Activated CD4-positive, alpha-beta T cell treated with anti-CD3 and anti-CD28 coated beads for 48 hours (primary cell): ENCODE data around the gene SRGAP2C.
A peak's percentile ranks its signal among the peaks of the same experiment; 100 is the strongest.
"Not testable (repeated sequence)": the region's sequence is repeated elsewhere in the genome, so short reads cannot be mapped to it uniquely, and the experiment has no call there.

Source experiments
- DNase-seq: peaks from one replicate; pipeline ENCODE4 v3.0.0-alpha.2; 2020

Gene SRGAP2C

DNA sequence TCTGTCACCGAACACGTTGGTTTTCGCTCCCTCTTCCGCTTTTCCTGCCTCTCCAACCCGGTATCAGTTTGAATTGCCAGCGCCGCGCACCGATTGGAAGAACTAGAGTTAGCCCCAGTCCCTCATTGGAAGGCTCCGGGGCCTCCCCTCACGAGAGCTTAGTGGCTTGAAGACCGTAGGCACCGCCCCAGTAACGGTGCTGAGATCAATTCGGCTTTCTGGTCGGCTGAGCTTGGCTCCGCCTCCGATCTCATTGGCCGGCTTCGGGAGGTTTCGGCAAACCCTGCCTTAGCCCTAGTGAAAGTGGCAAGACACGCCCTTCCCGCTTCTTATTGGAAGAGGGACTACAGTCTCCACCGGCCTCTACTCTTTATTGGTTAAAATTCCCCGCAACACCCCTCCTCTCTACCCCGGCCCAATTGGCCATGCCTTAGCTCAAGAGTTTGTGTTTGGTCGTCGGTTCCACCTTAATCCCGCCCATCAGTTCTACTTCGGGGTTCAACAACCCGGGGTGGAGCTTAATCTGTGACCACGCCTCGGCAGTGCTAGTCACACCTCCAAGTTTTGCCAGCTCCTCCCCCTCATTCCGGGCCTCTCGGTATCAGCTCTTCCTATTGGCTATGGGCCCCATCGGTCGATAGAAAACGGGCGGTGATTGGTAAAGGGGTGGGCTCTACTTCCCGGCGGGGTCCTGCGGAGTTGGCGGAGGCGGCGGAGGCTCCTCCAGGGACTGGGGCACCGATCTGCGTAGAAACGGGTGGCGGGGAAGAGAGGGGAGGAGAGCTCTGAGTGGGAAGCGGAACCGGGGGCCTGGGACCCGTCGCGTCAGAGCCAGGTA, at the start of gene SRGAP2C, which contains the start of gene FAM72B:
TSS of gene SRGAP2C (plus strand) at position 686 of the 838 bp plus-strand sequence. CDS start 2,472 bp downstream, outside the sequence.
TSS of gene FAM72B (minus strand) at position 51 of the 838 bp plus-strand sequence. CDS start 851 bp downstream, outside the sequence.
- DNase-seq, result peak; percentile 91

- not testable (repeated sequence) for DNase-seq
These were observed 44.4 kb upstream of the SRGAP2C start for GRCh38 chr1:121140393-121140792.

DNA sequence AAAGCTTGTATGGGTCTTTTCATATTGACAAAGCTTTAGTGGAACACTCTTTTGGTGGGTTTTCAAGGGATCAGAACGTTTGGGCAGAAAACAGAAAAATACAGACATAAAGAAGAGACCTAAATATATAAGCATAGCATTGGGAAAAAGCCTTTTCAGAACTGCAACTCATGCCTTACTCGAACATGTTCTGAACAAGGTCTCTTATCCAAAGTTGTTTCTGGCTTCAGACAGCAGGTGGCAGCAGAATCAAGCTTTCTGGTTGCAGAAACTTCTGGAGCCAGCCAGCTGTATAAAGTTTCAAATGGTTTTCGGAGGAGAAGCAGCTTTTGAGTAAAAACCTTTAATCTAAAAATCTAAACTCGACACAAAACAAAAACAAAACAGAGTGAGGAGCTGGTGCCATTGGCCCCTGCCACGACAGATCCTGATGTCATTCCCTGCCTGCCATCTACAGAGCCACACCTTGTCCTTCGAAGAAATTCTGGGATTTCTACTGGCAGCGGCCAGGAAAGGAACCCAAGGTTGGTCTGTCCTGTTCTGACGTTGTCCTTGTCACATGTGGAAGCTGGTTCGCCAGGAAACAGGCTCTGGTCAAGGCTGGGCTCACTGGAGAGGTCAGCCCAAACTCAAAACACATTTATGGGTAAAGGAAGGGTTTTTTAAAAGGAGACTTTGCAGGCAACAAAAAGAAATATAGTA, 36.1 kb upstream of the SRGAP2C start:
- DNase-seq, result not testable (repeated sequence)

GRCh38 chr1:121151294-121151693, 33.5 kb upstream of the SRGAP2C start:
- not testable (repeated sequence) for DNase-seq

GRCh38 chr1:121152788-121153187, 32.0 kb upstream of the SRGAP2C start:
- not testable (repeated sequence) for DNase-seq

- DNase-seq, result not testable (repeated sequence)
These were observed 30.0 kb upstream of the SRGAP2C start for GRCh38 chr1:121154811-121155210.

DNA sequence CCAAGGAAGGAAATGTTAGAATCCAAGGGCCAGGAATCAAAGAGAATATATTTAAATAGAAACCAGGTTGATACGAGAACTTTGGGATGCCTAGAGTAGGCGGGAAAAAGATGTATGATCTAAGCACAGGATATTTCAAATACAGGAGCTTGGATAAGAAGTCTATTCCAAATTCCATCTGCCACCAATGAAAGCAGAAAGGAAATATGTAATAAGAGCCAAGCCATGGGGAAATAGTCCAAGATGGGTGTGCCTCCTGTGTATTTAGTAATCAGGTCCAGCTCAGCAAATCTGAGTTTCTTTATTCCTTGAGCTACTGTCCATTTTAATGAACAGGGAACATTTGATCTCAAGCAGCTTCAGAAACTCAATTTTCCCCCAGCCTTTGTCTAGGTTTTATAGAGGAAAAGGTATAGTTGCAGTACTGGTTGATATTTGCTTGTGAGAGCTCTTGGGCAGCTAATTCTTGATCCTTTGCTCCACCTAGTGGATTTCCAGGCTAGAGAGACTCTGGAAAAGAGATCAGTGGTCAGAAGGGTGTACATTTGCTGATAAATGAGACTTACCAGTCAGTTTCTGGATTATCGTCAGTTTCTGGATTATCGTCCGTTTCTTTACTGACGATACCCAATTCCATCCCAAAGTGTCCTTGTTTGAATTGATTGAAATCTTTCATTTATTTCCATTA, 29.0 kb upstream of the SRGAP2C start:
- not testable (repeated sequence) for DNase-seq

- not testable (repeated sequence) for DNase-seq
These were observed 27.7 kb upstream of the SRGAP2C start for GRCh38 chr1:121156958-121157603.

- not testable (repeated sequence) for DNase-seq
These were observed 27.2 kb upstream of the SRGAP2C start for GRCh38 chr1:121157609-121158008.

DNA sequence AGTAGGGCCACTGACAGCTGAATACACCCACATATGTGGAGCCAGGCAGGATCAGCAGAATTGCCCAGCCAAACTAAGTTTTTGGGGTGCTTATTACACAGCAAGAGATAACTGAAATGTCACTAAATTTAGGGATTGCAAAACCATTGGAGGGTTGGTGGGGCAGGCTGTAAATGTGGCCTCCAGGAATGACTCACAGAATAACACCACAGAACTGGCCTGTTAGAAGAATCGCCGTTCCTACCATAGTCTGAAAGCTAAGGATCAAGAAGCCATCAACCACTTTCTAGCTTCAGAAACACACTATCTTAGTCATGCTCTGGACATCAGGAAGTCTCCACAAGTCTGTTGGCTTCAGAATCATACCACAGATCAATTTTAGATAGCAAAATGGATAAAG, 24.7 kb upstream of the SRGAP2C start:
- not testable (repeated sequence) for DNase-seq

- DNase-seq, result not testable (repeated sequence)
These were observed 23.4 kb upstream of the SRGAP2C start for GRCh38 chr1:121161199-121161901.

DNA sequence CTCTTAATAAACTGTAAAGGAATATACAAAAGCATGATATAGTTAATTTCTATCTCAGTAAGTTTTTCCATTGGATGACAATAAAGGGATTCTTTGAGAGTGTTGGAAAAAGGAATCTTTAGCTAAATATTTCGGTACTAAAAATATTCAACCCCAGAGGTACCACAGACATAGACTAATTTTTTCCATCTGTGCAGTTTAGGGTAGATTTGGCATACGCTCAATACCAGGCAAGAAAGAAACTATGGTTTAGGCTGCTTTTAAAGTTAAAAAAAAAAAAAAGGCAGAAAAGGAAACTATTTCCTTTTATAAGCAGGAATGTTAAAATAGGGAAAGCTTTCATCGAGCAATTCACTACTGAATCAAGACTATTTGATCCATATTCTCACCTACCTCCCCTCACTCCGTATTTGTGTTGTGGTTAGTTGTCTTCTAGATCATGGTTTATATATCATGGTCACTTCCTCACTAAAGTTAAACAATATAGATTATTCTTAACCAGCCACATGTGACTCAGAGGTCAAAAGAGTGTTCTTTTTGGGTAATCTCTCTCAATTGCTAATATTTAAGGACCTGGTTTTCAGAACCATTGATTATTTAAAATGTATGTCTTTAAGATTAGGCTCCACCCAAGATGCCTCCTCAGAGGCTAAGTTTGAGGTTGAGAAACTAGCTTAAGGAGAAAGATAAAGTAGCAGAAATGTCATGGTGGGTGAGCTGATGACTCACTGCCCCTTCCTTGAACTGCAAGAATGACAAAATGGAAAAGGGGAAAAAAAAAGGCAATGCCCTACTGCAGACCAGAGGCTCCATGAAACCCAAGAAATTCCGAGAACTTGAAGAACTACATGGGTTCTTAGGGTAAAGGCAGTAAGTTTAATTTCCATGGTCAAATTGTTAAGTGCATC, 20.7 kb upstream of the SRGAP2C start:
- not testable (repeated sequence) for DNase-seq

GRCh38 chr1:121165296-121165695, 19.5 kb upstream of the SRGAP2C start:
- not testable (repeated sequence) for DNase-seq

- DNase-seq, result not testable (repeated sequence)
These were observed 17.5 kb upstream of the SRGAP2C start for GRCh38 chr1:121167225-121167738.

GRCh38 chr1:121168152-121168668, 16.6 kb upstream of the SRGAP2C start:
- not testable (repeated sequence) for DNase-seq

DNA sequence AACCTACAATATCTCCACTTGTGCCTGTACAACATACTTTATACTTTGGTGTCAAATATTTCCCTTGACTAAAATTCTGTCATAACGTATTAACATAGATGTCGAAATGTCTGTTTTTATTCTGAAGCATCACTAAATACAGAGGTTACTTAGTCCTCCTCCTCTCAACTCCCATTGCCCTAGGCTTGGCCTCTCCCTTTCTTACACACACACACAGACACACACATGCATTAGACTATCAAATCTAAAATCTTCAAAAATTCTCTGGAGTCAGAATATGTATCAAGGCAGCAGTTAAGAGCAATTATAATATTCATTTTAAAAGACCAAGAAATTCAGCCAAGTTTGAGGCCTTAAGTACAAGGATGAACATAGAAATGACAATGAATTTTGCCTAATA, 8.1 kb upstream of the SRGAP2C start:
- not testable (repeated sequence) for DNase-seq

GRCh38 chr1:121178197-121178596, 6.6 kb upstream of the SRGAP2C start:
- DNase-seq, result not testable (repeated sequence)

DNA sequence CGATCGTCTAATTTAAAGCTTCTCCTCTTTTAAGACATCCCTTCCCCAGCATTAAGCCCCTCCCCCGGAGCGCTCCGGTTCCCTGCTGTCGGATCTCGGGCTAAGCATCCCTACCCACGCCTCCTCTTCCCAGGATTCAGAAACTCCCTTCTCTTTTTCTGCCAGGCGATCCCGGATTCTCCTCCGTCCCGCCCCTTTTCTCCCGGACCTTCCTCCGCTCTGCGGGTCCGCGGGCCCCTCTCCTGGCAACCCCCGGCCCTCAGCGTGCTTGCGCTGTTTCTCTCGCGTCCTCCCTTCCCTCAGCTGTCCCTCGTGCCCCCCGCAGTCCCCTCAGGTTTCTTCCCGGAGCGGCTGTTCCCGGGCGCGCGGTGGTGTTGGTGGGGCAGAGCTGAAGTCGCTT, 908 bp upstream of the SRGAP2C start:
- peak; percentile 5 for DNase-seq

GRCh38 chr1:121185140-121185708, 449 bp downstream of the SRGAP2C start:
- peak; percentile 3 for DNase-seq

GRCh38 chr1:121186191-121186590, 1.4 kb downstream of the SRGAP2C start:
- DNase-seq, result not testable (repeated sequence)
